Choroid plexus epithelial cell (primary cell): ENCODE results near the gene NAALADL1.

Experiments
- DNase-seq: peaks from one replicate; pipeline ENCODE4 v3.0.0-alpha.2; 2010; ENCODE audit warnings: low read depth
- H3K4me3 ChIP-seq: 2 replicates; pipeline ENCODE4 v1.5.1; 2011; ENCODE audit warnings: low read depth, mild to moderate bottlenecking, control low read depth, low read length, moderate library complexity
- TF ChIP-seq, protein P1 (sequence below): conservative IDR thresholded peaks from 2 replicates; pipeline ENCODE4 v1.5.1; 2011; ENCODE audit warnings: low read depth, mild to moderate bottlenecking, control low read depth, inconsistent platforms, low read length, moderate library complexity

The NAALADL1 gene

GRCh38 chr11:64996327-64996709 lies 62.0 kb downstream of the NAALADL1 start:
- peak overlapping the region; percentile 45 for H3K4me3 ChIP-seq
- no peak for DNase-seq
- TF ChIP-seq, protein P1, sequence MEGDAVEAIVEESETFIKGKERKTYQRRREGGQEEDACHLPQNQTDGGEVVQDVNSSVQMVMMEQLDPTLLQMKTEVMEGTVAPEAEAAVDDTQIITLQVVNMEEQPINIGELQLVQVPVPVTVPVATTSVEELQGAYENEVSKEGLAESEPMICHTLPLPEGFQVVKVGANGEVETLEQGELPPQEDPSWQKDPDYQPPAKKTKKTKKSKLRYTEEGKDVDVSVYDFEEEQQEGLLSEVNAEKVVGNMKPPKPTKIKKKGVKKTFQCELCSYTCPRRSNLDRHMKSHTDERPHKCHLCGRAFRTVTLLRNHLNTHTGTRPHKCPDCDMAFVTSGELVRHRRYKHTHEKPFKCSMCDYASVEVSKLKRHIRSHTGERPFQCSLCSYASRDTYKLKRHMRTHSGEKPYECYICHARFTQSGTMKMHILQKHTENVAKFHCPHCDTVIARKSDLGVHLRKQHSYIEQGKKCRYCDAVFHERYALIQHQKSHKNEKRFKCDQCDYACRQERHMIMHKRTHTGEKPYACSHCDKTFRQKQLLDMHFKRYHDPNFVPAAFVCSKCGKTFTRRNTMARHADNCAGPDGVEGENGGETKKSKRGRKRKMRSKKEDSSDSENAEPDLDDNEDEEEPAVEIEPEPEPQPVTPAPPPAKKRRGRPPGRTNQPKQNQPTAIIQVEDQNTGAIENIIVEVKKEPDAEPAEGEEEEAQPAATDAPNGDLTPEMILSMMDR = no peak
